ENCODE data around the gene PTPRN. TPM values are rescaled to one million over a fixed set of nuclear protein-coding genes. Genes with fewer than 3 reads are reported as not detected.

The PTPRN gene
- total RNA-seq, 1 experiment from 2014 or later: not detected

DNA sequence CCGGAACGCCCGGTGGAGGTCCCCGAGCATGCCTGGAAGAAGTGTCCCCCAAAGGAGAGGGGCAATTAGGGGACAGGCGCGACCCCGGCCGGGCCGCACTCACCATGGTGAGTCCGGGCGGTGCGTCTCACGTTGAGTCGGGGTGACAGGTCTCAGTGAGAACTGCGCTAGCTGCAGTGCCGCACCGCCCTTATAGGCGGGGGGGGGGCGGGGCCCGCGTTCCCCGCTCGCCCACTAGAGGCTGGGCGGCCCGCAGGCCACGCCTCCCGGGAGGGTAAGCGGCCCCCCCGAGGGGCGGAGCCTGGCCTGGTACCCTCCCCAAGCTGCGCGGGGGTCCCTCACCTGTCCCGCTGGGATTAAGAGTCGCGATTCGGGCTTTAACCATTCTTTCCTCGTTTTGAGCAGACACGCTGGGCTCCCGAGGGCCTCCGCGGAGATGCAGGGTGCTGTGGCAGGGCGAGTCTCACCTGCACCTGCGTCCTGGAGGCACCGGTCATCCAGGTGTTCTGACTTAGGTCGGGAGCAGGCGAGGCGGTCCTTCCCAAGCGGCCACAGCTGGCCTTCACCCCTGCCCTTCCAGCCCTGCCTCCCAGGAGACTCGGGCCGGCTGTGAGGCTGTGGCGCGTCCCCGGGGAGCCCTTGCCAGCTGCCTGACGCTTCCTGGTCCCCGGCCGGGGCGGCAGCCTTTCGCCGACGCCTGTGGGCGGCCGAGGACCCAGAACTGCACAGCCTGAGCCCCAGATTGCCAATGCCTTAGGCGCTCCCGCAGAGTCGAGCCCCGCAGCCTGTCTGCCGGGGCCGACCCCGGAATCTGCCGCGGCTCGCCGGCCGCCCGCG, 55.2 kb downstream of the PTPRN start, which contains the start of gene TUBA4A (continued):
- TF ChIP-seq ZNF274 (IDR thresholded peaks at IDR 0.05; ENCODE audit: low read depth, low read length) (no peak), TCF7L2 (IDR thresholded peaks at IDR 0.05; ENCODE audit: borderline replicate concordance, extremely low read depth, insufficient read depth, insufficient read length) (no peak), SP1 (IDR thresholded peaks at IDR 0.05; ENCODE audit: low read depth) (no peak), EZH2phosphoT487 (IDR thresholded peaks at IDR 0.05; ENCODE audit: borderline replicate concordance) (no peak), POLR2AphosphoS5 (IDR thresholded peaks at IDR 0.05; ENCODE audit: low read depth, low read length) (peak; percentile 98), FOSL1 (IDR thresholded peaks at IDR 0.05; ENCODE audit: low read depth) (no peak), EZH2 (IDR thresholded peaks at IDR 0.05) (no peak), CBX3 (IDR thresholded peaks at IDR 0.05; ENCODE audit: low read depth) (no peak)
- TF ChIP-seq, protein P1, sequence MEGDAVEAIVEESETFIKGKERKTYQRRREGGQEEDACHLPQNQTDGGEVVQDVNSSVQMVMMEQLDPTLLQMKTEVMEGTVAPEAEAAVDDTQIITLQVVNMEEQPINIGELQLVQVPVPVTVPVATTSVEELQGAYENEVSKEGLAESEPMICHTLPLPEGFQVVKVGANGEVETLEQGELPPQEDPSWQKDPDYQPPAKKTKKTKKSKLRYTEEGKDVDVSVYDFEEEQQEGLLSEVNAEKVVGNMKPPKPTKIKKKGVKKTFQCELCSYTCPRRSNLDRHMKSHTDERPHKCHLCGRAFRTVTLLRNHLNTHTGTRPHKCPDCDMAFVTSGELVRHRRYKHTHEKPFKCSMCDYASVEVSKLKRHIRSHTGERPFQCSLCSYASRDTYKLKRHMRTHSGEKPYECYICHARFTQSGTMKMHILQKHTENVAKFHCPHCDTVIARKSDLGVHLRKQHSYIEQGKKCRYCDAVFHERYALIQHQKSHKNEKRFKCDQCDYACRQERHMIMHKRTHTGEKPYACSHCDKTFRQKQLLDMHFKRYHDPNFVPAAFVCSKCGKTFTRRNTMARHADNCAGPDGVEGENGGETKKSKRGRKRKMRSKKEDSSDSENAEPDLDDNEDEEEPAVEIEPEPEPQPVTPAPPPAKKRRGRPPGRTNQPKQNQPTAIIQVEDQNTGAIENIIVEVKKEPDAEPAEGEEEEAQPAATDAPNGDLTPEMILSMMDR (IDR thresholded peaks at IDR 0.05 in 2 of 3, conservative IDR thresholded peaks at IDR 0.05 in 1 of 3; ENCODE audit: borderline replicate concordance in 1 of 3, insufficient read depth in 1 of 3, low read depth in 2 of 3, low read length in 2 of 3): no peak
- TF ChIP-seq, protein P2, sequence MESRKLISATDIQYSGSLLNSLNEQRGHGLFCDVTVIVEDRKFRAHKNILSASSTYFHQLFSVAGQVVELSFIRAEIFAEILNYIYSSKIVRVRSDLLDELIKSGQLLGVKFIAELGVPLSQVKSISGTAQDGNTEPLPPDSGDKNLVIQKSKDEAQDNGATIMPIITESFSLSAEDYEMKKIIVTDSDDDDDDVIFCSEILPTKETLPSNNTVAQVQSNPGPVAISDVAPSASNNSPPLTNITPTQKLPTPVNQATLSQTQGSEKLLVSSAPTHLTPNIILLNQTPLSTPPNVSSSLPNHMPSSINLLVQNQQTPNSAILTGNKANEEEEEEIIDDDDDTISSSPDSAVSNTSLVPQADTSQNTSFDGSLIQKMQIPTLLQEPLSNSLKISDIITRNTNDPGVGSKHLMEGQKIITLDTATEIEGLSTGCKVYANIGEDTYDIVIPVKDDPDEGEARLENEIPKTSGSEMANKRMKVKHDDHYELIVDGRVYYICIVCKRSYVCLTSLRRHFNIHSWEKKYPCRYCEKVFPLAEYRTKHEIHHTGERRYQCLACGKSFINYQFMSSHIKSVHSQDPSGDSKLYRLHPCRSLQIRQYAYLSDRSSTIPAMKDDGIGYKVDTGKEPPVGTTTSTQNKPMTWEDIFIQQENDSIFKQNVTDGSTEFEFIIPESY (IDR thresholded peaks at IDR 0.05; ENCODE audit: extremely low read depth, insufficient replicate concordance, low read length): no peak

All from HCT116 (cell line).